NCI-H446 (cell line): ENCODE results near the gene TMEM256.

Source experiments
- DNase-seq, 2 experiments: peaks; one replicate each; lab custom pipeline; 2025; lab: John Stamatoyannopoulos, UW

The TMEM256 gene

GRCh38 chr17:7403977-7404736 is at the start of gene TMEM256:
TMEM256 (minus strand) TSS chr17:7404097; CDS start chr17:7404084, 13 bp downstream.
- DNase-seq, result peak; percentile 98 to 99

GRCh38 chr17:7448461-7448860 is 44.6 kb upstream of the TMEM256 start:
- DNase-seq, result no peak

GRCh38 chr17:7445619-7445968 is 41.7 kb upstream of the TMEM256 start:
- DNase-seq, result no peak

GRCh38 chr17:7444682-7445618 is 41.1 kb upstream of the TMEM256 start, which contains the start of gene CHRNB1:
CHRNB1 (plus strand) TSS chr17:7445061; CDS start chr17:7445128, 67 bp downstream.
- DNase-seq, result peak in 1 of 2 experiments; percentile 45

GRCh38 chr17:7443499-7444485 is 39.9 kb upstream of the TMEM256 start:
- DNase-seq, result no peak

- DNase-seq, result no peak
These were observed 38.2 kb upstream of the TMEM256 start for GRCh38 chr17:7442142-7442541.

GRCh38 chr17:7441266-7441665 is 37.4 kb upstream of the TMEM256 start:
- no peak for DNase-seq

GRCh38 chr17:7440834-7441195 is 36.9 kb upstream of the TMEM256 start:
- DNase-seq, result peak in 1 of 2 experiments; percentile 67

- DNase-seq, result peak; percentile 57 to 72
These were observed 36.4 kb upstream of the TMEM256 start for GRCh38 chr17:7440113-7440833.

GRCh38 chr17:7439462-7440112 is 35.7 kb upstream of the TMEM256 start, which contains the start of gene FGF11:
FGF11 (plus strand) TSS chr17:7439512; CDS start chr17:7439621, 109 bp downstream.
- no peak for DNase-seq

- DNase-seq, result no peak
These were observed 35.0 kb upstream of the TMEM256 start for GRCh38 chr17:7438656-7439460.

GRCh38 chr17:7437950-7438614 is 34.2 kb upstream of the TMEM256 start:
- DNase-seq, result no peak

- DNase-seq, result no peak
These were observed 33.5 kb upstream of the TMEM256 start for GRCh38 chr17:7437369-7437863.

- DNase-seq, result peak; percentile 28 to 81
These were observed 32.9 kb upstream of the TMEM256 start for GRCh38 chr17:7436556-7437368.

GRCh38 chr17:7435676-7436555 is 32.0 kb upstream of the TMEM256 start:
- peak in 1 of 2 experiments; percentile 34 for DNase-seq

- DNase-seq, result no peak
These were observed 28.4 kb upstream of the TMEM256 start for GRCh38 chr17:7432296-7432695.

GRCh38 chr17:7431231-7431630 is 27.3 kb upstream of the TMEM256 start:
- no peak for DNase-seq
